Measurements from ENCODE around the gene TCAF1.

- TF ChIP-seq, protein P1, sequence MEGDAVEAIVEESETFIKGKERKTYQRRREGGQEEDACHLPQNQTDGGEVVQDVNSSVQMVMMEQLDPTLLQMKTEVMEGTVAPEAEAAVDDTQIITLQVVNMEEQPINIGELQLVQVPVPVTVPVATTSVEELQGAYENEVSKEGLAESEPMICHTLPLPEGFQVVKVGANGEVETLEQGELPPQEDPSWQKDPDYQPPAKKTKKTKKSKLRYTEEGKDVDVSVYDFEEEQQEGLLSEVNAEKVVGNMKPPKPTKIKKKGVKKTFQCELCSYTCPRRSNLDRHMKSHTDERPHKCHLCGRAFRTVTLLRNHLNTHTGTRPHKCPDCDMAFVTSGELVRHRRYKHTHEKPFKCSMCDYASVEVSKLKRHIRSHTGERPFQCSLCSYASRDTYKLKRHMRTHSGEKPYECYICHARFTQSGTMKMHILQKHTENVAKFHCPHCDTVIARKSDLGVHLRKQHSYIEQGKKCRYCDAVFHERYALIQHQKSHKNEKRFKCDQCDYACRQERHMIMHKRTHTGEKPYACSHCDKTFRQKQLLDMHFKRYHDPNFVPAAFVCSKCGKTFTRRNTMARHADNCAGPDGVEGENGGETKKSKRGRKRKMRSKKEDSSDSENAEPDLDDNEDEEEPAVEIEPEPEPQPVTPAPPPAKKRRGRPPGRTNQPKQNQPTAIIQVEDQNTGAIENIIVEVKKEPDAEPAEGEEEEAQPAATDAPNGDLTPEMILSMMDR (IDR thresholded peaks at IDR 0.05; ENCODE audit: low read depth, low read length, poor library complexity, severe bottlenecking) = no peak
- no peak for TF ChIP-seq EZH2phosphoT487 (IDR thresholded peaks at IDR 0.05; ENCODE audit: borderline replicate concordance, low read length)
These were observed 16.9 kb downstream of the TCAF1 start for GRCh38 chr7:143884969-143885559.
